GM18858 (cell line): Measurements from ENCODE around the gene NTN4.
A peak's percentile ranks its signal among the peaks of the same experiment; 100 is the strongest.
"Not testable (repeated sequence)": the region's sequence is repeated elsewhere in the genome, so short reads cannot be mapped to it uniquely, and the experiment has no call there.

Experiments used
- ATAC-seq: cut with Tn5 transposase; IDR thresholded peaks from one replicate; pipeline ENCODE4 v1.9.1; 2021; ENCODE audit not compliant: unreplicated experiment

Gene NTN4

GRCh38 chr12:95715177-95715576, 75.4 kb downstream of the NTN4 start:
- no peak for ATAC-seq

DNA sequence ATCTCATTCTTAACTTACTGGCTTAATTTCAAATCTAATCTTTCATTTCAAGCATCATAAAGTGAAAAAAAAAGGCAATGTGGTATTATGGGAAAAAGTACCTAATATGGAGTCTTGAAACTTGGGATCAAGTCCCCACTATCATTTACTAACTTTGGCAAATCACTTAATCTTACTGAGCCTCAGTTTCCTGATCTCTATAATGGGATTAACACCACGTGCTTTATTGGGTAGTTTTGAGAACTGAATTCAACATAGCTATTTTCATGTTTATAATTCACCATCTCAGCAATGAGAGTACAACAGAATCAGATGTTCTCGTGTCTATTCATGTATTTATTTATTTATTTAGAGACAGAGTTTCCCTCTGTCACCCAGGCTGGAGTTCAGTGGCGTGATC, 78.3 kb downstream of the NTN4 start:
- ATAC-seq = no peak

DNA sequence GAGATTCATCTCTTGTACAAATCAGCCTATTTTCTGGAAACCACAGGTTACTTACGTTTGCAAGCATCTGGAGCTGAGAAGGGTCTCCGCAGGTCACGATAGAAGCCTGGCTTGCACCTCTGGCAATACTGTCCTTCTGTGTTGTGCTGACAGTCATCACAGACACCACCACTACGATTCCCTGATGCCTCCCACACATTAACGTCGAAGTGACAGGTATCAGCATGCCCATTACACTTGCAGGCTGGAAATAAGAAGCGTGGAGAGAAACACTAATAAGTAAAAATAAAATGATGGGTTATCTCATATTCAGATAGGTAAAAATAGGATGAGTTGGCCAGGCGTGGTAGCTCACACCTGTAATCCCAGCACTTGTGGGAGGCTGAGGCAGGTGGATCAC, 80.2 kb downstream of the NTN4 start:
- ATAC-seq = no peak

DNA sequence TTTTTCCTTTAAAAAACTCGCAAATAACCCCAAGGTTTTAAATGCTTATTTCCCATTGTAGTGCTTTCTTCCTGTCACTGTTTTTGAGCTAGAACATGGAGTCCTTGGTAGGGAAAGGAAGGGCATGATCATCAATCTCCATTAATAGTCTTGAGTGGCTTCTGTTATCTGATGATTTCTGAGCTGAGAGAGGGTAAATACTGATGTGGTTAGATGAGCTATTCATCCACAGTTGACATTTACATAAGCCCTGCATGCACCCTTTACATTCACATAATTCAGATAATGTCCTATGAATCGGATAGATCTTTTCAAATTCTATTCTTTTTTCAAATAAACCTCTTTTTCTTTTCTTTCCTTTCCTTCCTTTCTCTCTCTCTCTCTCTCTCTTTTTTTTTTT, 81.4 kb downstream of the NTN4 start:
- no peak for ATAC-seq

DNA sequence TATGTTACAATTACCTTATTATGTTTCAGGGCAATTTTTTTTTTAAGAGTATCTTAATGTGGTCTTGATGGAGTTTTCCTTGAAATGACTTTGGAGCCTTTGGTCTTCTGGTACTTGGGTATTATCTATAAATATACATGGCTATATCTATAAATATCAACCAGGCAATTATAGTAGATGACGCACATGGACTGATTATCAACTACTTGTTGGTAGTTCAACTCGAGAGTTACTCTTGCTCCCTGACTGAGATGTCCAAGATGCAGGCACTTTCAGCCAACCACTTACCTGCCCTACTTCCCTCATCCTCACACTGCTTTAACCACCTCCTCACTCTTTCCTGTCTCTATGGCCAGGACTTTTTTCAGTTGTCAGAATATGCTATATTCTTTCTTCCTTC, 85.4 kb downstream of the NTN4 start:
- ATAC-seq = no peak

GRCh38 chr12:95703986-95704385, 86.6 kb downstream of the NTN4 start:
- no peak for ATAC-seq

DNA sequence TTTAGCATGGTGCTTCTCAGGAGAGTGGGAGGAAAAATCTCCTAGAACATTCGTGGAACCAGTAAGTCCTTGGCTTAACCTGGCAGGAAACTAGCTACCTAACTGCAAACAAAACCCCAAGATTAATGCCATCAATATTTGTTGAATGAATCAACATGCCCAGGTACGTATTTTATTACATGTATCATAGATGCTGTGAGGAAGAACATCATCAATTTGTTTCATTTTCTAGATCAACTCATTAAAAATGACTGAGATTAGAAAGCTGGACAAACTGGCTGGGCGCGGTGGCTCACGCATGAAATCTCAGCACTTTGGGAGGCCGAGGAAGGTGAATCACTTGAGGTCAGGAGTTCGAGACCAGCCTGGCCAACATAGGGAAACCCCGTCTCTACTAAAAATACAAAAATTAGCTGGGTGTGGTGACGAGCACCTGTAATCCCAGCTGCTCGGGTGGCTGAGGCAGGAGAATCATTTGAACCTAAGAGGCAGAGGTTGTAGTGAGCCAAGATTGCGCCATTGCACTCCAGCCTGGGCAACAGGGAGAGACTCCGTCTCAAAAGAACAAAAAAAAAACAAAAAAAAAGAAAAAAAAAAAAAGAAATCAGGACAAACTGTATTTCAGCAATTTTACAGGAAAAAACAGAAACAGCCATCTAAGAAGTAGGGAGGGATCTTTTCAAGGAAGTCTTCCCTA, 88.7 kb downstream of the NTN4 start:
- no peak for ATAC-seq

- ATAC-seq = no peak
Observed at GRCh38 chr12:95701275-95701674, 89.3 kb downstream of the NTN4 start.

GRCh38 chr12:95700316-95700785, 90.2 kb downstream of the NTN4 start:
- peak; percentile 96 for ATAC-seq

DNA sequence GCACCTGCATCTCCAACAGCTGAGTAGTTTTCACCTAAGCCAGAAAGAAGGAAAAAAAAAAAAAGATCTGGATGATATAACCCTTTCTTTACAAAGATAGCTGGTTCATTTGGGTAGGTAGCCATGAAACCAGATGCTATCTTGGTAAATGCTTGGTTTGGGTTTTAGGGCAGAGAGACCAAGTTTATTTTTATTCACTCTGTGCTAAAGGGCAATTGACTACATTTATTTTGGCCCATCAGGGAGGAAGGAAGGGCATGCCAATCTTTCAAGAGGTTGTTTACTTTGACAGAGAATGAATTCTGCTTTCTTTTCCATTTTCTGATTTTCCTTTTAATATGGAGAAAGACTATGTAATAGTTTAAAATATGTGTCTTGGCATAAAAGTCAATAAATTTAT, 91.0 kb downstream of the NTN4 start:
- no peak for ATAC-seq

- no peak for ATAC-seq
Observed at GRCh38 chr12:95694136-95694535, 96.4 kb downstream of the NTN4 start.

GRCh38 chr12:95693689-95694088, 96.9 kb downstream of the NTN4 start:
- no peak for ATAC-seq

GRCh38 chr12:95690861-95691635, 99.5 kb downstream of the NTN4 start:
- no peak for ATAC-seq

- ATAC-seq = no peak
Observed at GRCh38 chr12:95687937-95688336, 102.6 kb downstream of the NTN4 start.

- ATAC-seq = no peak
Observed at GRCh38 chr12:95683418-95683817, 107.1 kb downstream of the NTN4 start.

- no peak for ATAC-seq
Observed at GRCh38 chr12:95681210-95681765, 109.3 kb downstream of the NTN4 start.

DNA sequence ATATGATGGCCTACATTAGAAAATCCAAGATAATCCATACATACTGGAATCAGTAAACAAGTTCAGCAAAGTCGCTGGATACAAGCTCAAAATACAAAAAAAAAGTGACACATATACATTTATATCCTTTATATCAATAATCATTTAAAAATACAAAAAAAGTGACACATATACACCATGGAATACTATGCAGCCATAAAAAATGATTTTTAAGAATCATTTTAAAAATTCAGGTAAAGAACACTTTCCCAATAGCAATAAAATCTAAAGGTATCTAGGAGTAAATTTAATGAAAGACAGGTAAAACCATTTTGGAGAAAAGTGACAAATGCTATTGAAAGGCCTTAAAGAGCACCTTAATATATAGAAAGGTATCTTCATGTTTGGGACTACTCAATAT, 111.9 kb downstream of the NTN4 start:
- ATAC-seq = no peak

DNA sequence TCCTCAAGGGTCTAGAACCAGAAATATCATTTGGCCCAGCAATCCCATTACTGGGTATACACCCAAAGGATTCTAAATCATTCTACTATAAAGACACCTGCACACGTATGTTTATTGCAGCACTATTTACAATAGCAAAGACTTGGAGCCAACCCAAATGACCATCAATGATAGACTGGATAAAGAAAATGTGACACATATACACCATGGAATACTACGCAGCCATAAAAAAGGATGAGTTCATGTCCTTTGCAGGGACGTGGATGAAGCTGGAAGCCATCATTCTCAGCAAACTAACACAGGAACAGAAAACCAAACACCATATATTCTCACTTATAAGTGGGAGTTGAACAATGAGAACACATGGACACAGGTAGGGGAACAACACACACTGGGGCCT, 112.8 kb downstream of the NTN4 start:
- ATAC-seq = not testable (repeated sequence)

GRCh38 chr12:95674631-95675030, 115.9 kb downstream of the NTN4 start:
- ATAC-seq = no peak

- no peak for ATAC-seq
Observed at GRCh38 chr12:95674163-95674562, 116.4 kb downstream of the NTN4 start.

GRCh38 chr12:95673576-95673975, 117.0 kb downstream of the NTN4 start:
- no peak for ATAC-seq

DNA sequence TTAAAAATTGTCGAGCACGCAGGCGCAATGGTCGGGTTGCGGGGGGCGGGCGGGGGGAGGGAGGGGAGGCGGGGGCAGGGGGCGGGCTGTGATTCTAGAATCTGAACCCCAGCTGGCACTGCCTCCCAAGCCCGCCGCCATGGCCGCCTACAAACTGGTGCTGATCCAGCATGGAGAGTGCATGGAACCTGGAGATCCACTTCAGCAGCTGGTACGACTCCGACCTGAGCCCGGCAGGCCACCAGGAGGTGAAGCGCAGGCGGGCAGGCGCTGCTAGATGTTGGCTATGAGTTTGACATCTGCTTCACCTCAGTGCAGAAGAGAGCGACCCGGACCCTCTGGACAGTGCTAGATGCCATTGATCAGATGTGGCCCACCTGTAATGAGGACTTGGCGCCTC, 118.4 kb downstream of the NTN4 start:
- ATAC-seq = no peak
